H54 (cell line): ENCODE data around the gene ARHGDIB.

ENCODE experiments used
- DNase-seq: peaks from one replicate; pipeline ENCODE4 v3.0.0; 2011; ENCODE audit warnings: low spot score, mixed read lengths; ENCODE audit not compliant: insufficient read length
- FAIRE-seq: peaks from 3 replicates; lab custom pipeline; 2011; peaks lifted over from hg19 to GRCh38; lab: Jason Lieb, UNC
- POLR2A ChIP-seq: IDR thresholded peaks from 2 replicates; pipeline ENCODE4 v1.6.1; 2011; ENCODE audit warnings: low read depth, mild to moderate bottlenecking, low read length

ARHGDIB gene

GRCh38 chr12:14938301-14938700 is 23.1 kb downstream of the ARHGDIB start, which contains the start of gene ERP27:
ERP27 (minus strand) TSS chr12:14938537; CDS start chr12:14938508, 29 bp downstream.
- TF ChIP-seq POLR2A, result no peak
- DNase-seq (no peak), FAIRE-seq (no peak)

- TF ChIP-seq POLR2A, result no peak
- no peak for FAIRE-seq
- DNase-seq, result no peak
Observed at GRCh38 chr12:14937689-14938088, 23.7 kb downstream of the ARHGDIB start.

GRCh38 chr12:14937014-14937413 is 24.4 kb downstream of the ARHGDIB start:
- DNase-seq, result no peak
- TF ChIP-seq POLR2A, result no peak
- no peak for FAIRE-seq

- TF ChIP-seq POLR2A, result no peak
- DNase-seq (no peak), FAIRE-seq (no peak)
Observed at GRCh38 chr12:14936224-14936861, 25.1 kb downstream of the ARHGDIB start.

GRCh38 chr12:14935031-14935430 is 26.4 kb downstream of the ARHGDIB start:
- no peak for TF ChIP-seq POLR2A
- FAIRE-seq (no peak), DNase-seq (no peak)

- no peak for TF ChIP-seq POLR2A
- no peak for FAIRE-seq
- DNase-seq, result no peak
Observed at GRCh38 chr12:14934511-14934910, 26.9 kb downstream of the ARHGDIB start.

- TF ChIP-seq POLR2A, result no peak
- no peak for DNase-seq
- FAIRE-seq, result no peak
Observed at GRCh38 chr12:14931791-14932560, 29.4 kb downstream of the ARHGDIB start.

- TF ChIP-seq POLR2A, result no peak
- no peak for FAIRE-seq
- no peak for DNase-seq
Observed at GRCh38 chr12:14931359-14931758, 30.0 kb downstream of the ARHGDIB start.

GRCh38 chr12:14930299-14930698 is 31.1 kb downstream of the ARHGDIB start:
- FAIRE-seq (no peak), DNase-seq (no peak)
- no peak for TF ChIP-seq POLR2A

GRCh38 chr12:14928931-14929330 is 32.5 kb downstream of the ARHGDIB start:
- no peak for TF ChIP-seq POLR2A
- FAIRE-seq (no peak), DNase-seq (no peak)

- FAIRE-seq (no peak), DNase-seq (no peak)
- TF ChIP-seq POLR2A, result no peak
Observed at GRCh38 chr12:14927267-14927666, 34.1 kb downstream of the ARHGDIB start.

- no peak for DNase-seq
- FAIRE-seq, result no peak
Observed at GRCh38 chr12:14924541-14924940, 36.9 kb downstream of the ARHGDIB start.

GRCh38 chr12:14923944-14924343 is 37.5 kb downstream of the ARHGDIB start:
- DNase-seq (no peak), FAIRE-seq (no peak)
- TF ChIP-seq POLR2A, result no peak

More at GRCh38 chr12:14924541-14924940, 36.9 kb downstream of the ARHGDIB start:
- no peak for TF ChIP-seq POLR2A

- FAIRE-seq (no peak), DNase-seq (no peak)
- TF ChIP-seq POLR2A, result no peak
Observed at GRCh38 chr12:14921218-14921617, 40.2 kb downstream of the ARHGDIB start.
